Right lobe of liver (tissue), 4 donors: ENCODE results near the gene APC2.

Experiments
- CTCF ChIP-seq, 4 donors: fragments of 200-600 bp in 3 of 4; fragments of 450-650 bp in 1 of 4; IDR thresholded peaks; one replicate each; pipeline versions ENCODE4 v1.5.1 to v1.8.0; 2016 to 2022; ENCODE audit warnings: antibody characterized with exemption in 4 of 4, mild to moderate bottlenecking in 2 of 4
- POLR2A ChIP-seq: fragments of 450-650 bp; IDR thresholded peaks from one replicate; pipeline ENCODE4 v1.6.1; 2017; ENCODE audit warnings: antibody characterized with exemption, mild to moderate bottlenecking
- donor health status: DM: no; HTN: no; CAD: no.
- donor health status: DM: no; HTN: no; CAD: no.
- donor health status: DM: no; HTN: yes; CAD: no.

GRCh38 chr19:1491849-1492170 is 41.9 kb downstream of the APC2 start:
- TF ChIP-seq CTCF (IDR thresholded peaks at IDR 0.05) (no peak), POLR2A (no peak)
